Measurements from ENCODE around the gene CDKN2C. TPM values are rescaled to one million over a fixed set of nuclear protein-coding genes. Genes with fewer than 3 reads are reported as not detected.

Gene CDKN2C
- polyA plus RNA-seq, 1 of the 3 experiments (the other 2 are of a cell fraction) = 27.0 TPM

GRCh38 chr1:50978144-50978851 lies 8.3 kb downstream of the CDKN2C start:
- 12% methylated on average over 24 of the region's 42 CpGs for WGBS (ENCODE audit: low lambda C conversion rate)
- H3K9ac ChIP-seq = peak overlapping the region; percentile 98
- DNase-seq = peak; percentile 82
- peaks cover 8 to 10% of the 10 kb centered on the region in 2 experiments for H3K36me3 ChIP-seq (replicated peaks in 1 of 2; ENCODE audit: control insufficient read depth in 1 of 2, insufficient read depth in 2 of 2, low read length in 1 of 2)
- peaks cover 19% of the 10 kb centered on the region for H3F3A ChIP-seq (replicated peaks; ENCODE audit: insufficient read depth)
- H3K4me1 ChIP-seq (ENCODE audit: control insufficient read depth in 1 of 2, insufficient read depth in 2 of 2, low read depth in 1 of 2, low read length in 1 of 2) = peaks cover 14 to 26% of the 10 kb centered on the region in 2 experiments; a peak in 3 of 4 replicates
- H3K27ac ChIP-seq (ENCODE audit: low read depth in 2 of 2, low read length in 1 of 2) = peak overlapping the region; percentile 94 to 96
- no peaks in the 10 kb centered on the region for H4K20me1 ChIP-seq (ENCODE audit: insufficient read depth)
- H3K79me2 ChIP-seq (ENCODE audit: insufficient read depth) = peaks cover 78% of the 10 kb centered on the region
- peak overlapping the region; percentile 84 to 90 for H3K4me3 ChIP-seq (ENCODE audit: low read depth in 2 of 2, low read length in 1 of 2)
- no peaks in the 10 kb centered on the region for H3K9me3 ChIP-seq
- no peaks in the 10 kb centered on the region for H3K27me3 ChIP-seq (ENCODE audit: insufficient read depth)
- H2AFZ ChIP-seq (ENCODE audit: low read depth) = peak overlapping the region; percentile 80
- CTCF ChIA-PET = interaction anchor here (0.8 to 3.3 kb wide), 6 partner anchors 9 to 318 kb away, joined by 3 to 14 read pairs (median 6); no protein-coding TSS in a partner anchor
- H3K4me2 ChIP-seq = peak overlapping the region; percentile 97
- peak; percentile 10; the same call in 1 of the 2 replicates for TF ChIP-seq PBX3 (IDR thresholded peaks at IDR 0.05)
- TF ChIP-seq POLR2AphosphoS5 (IDR thresholded peaks at IDR 0.05; ENCODE audit: low read depth, low read length) = peak; percentile 30; the same call in 1 of the 2 replicates
- TF ChIP-seq FOXM1 (IDR thresholded peaks at IDR 0.05; ENCODE audit: low read depth) = no peak
- TF ChIP-seq SIN3A (IDR thresholded peaks at IDR 0.05; ENCODE audit: borderline replicate concordance, low read depth, low read length) = peak; percentile 56; the same call in 1 of the 2 replicates
- peak; percentile 54 for TF ChIP-seq MXI1 (IDR thresholded peaks at IDR 0.05; ENCODE audit: low read depth, low read length)
- no peak for TF ChIP-seq FOSL2 (IDR thresholded peaks at IDR 0.05; ENCODE audit: borderline replicate concordance, low read depth)
- peak; percentile 67 for TF ChIP-seq CHD2 (IDR thresholded peaks at IDR 0.05; ENCODE audit: low read length, partially characterized antibody)
- peak; percentile 4; the same call in 1 of the 2 replicates for TF ChIP-seq TCF12 (IDR thresholded peaks at IDR 0.05)
- POLR2A ChIA-PET = interaction anchor here (0.9 to 2.0 kb wide), 2 partner anchors 9 to 265 kb away, joined by 3 to 18 read pairs; partner anchors contain the start of gene CDKN2C
- no peaks in the 10 kb centered on the region for H3K9me2 ChIP-seq

DNA sequence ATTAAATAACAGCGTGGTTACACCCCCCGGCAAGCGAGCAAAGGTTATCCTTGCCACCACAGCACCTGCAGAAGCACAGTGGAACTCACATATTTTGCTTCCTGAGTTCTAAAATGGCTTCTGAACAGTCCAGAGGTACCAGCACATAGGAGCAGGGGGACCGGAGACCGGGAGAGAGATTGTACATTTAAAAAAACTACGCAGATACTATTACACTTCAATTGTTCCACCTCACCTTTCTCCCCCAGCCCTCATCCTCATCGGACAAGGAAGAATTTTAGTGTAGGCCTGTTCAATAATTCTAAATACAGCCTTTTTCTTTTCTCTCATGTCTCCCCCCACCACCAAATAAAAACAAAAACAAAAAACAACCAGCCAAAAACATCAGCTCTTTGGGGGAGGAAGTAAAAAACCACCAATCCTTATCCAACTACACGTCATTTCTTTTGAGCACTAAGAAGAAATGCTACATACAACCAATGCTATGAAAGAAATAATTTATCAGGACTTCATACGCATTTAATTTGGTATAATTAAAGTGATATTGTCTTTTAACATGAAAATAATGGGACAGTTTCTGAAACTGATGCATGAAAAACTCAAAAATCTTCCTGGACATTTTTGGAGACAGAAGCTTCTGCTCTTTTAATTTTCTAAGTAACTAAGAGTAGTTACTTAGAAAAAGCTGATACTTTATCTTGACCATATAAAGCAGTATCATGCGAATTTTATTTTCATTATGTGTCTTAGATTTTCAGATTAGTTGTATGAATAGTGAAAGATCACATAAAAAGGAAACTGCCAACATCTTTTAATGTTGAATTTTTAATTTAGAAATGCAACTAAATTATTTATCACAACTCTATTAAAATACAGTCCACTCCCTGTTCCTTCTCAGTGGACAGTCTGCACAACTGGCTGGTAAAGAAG lies 9.1 kb downstream of the CDKN2C start:
- CTCF ChIA-PET = interaction anchor here (1.0 to 3.3 kb wide), 3 partner anchors 10 to 213 kb away, joined by 3 to 14 read pairs (median 7); no protein-coding TSS in a partner anchor
- H3K9me2 ChIP-seq = no peaks in the 10 kb centered on the region
- H3K9ac ChIP-seq = peak overlapping the region; percentile 98
- DNase-seq = peak; percentile 27
- peaks cover 78% of the 10 kb centered on the region for H3K79me2 ChIP-seq (ENCODE audit: insufficient read depth)
- peak overlapping the region; percentile 84 to 90 for H3K4me3 ChIP-seq (ENCODE audit: low read depth in 2 of 2, low read length in 1 of 2)
- no peaks in the 10 kb centered on the region for H3K27me3 ChIP-seq (ENCODE audit: insufficient read depth)
- POLR2A ChIA-PET = interaction anchor here (2.0 kb wide), 1 partner anchor 10 kb away, joined by 18 read pairs; the partner anchor contains the start of gene CDKN2C
- H3K36me3 ChIP-seq (replicated peaks in 1 of 2; ENCODE audit: control insufficient read depth in 1 of 2, insufficient read depth in 2 of 2, low read length in 1 of 2) = peaks cover 4 to 7% of the 10 kb centered on the region in 2 experiments
- H3K4me2 ChIP-seq = peak overlapping the region; percentile 97
- 43% methylated on average over 10 of the region's 10 CpGs for WGBS (ENCODE audit: low lambda C conversion rate)
- no peaks in the 10 kb centered on the region for H4K20me1 ChIP-seq (ENCODE audit: insufficient read depth)
- TF ChIP-seq EZH2phosphoT487 (IDR thresholded peaks at IDR 0.05; ENCODE audit: borderline replicate concordance, low read depth) = no peak
- no peak for TF ChIP-seq MXI1 (IDR thresholded peaks at IDR 0.05; ENCODE audit: low read depth, low read length)
- no peak for TF ChIP-seq RFX5 (IDR thresholded peaks at IDR 0.05; ENCODE audit: low read length)
- no peaks in the 10 kb centered on the region for H3K9me3 ChIP-seq
- H3K27ac ChIP-seq (ENCODE audit: low read depth in 2 of 2, low read length in 1 of 2) = peak overlapping the region; percentile 94 to 96
- peaks cover 19% of the 10 kb centered on the region for H3F3A ChIP-seq (replicated peaks; ENCODE audit: insufficient read depth)
- peak overlapping the region; percentile 80 for H2AFZ ChIP-seq (ENCODE audit: low read depth)
- peaks cover 14 to 22% of the 10 kb centered on the region in 2 experiments; a peak in 3 of 4 replicates for H3K4me1 ChIP-seq (ENCODE audit: control insufficient read depth in 1 of 2, insufficient read depth in 2 of 2, low read depth in 1 of 2, low read length in 1 of 2)

Measured in SK-N-SH (cell line).